ENCODE data around the gene ATP1A3. TPM values are rescaled to one million over a fixed set of nuclear protein-coding genes. Genes with fewer than 3 reads are reported as not detected.

Gene ATP1A3
- total RNA-seq, 1 donor from 2014 or later: not detected

GRCh38 chr19:41981724-41982123 lies 12.3 kb downstream of the ATP1A3 start:
- FAIRE-seq (peak; percentile 32), DNase-seq (ENCODE audit: low read depth) (no peak)
- peaks cover 3% of the 10 kb centered on the region for H3K27me3 ChIP-seq (ENCODE audit: control insufficient read depth, insufficient read depth, low read length)
- H3K36me3 ChIP-seq (ENCODE audit: control insufficient read depth, insufficient read depth, low read length): no peaks in the 10 kb centered on the region
- TF ChIP-seq CTCF (IDR thresholded peaks at IDR 0.05; ENCODE audit: insufficient read depth, low read length, severe bottlenecking): no peak
- no peak overlapping the region for H3K4me3 ChIP-seq (ENCODE audit: low read depth, low read length)

- no peak for FAIRE-seq
- no peak overlapping the region for H3K4me3 ChIP-seq (ENCODE audit: low read depth, low read length)
- TF ChIP-seq CTCF (IDR thresholded peaks at IDR 0.05; ENCODE audit: insufficient read depth, low read length, severe bottlenecking): no peak
- H3K27me3 ChIP-seq (ENCODE audit: control insufficient read depth, insufficient read depth, low read length): peaks cover 3% of the 10 kb centered on the region
- H3K36me3 ChIP-seq (ENCODE audit: control insufficient read depth, insufficient read depth, low read length): no peaks in the 10 kb centered on the region
- DNase-seq (ENCODE audit: low read depth): no peak
These were observed 15.6 kb downstream of the ATP1A3 start for GRCh38 chr19:41978470-41978869.

- DNase-seq (ENCODE audit: low read depth) (no peak), FAIRE-seq (no peak)
- Histone ChIP-seq H3K4me3 (ENCODE audit: low read depth, low read length) (no peak overlapping the region), H3K27me3 (ENCODE audit: control insufficient read depth, insufficient read depth, low read length) (peaks cover 3% of the 10 kb centered on the region), H3K36me3 (ENCODE audit: control insufficient read depth, insufficient read depth, low read length) (no peaks in the 10 kb centered on the region)
- no peak for TF ChIP-seq CTCF (IDR thresholded peaks at IDR 0.05; ENCODE audit: insufficient read depth, low read length, severe bottlenecking)
These were observed 16.1 kb downstream of the ATP1A3 start for GRCh38 chr19:41977916-41978315.

GRCh38 chr19:41974652-41975051 lies 19.4 kb downstream of the ATP1A3 start:
- no peak overlapping the region for H3K4me3 ChIP-seq (ENCODE audit: low read depth, low read length)
- H3K27me3 ChIP-seq (ENCODE audit: control insufficient read depth, insufficient read depth, low read length): no peaks in the 10 kb centered on the region
- no peak for TF ChIP-seq CTCF (IDR thresholded peaks at IDR 0.05; ENCODE audit: insufficient read depth, low read length, severe bottlenecking)
- H3K36me3 ChIP-seq (ENCODE audit: control insufficient read depth, insufficient read depth, low read length): no peaks in the 10 kb centered on the region
- DNase-seq (ENCODE audit: low read depth) (peak; percentile 12), FAIRE-seq (no peak)

- DNase-seq (ENCODE audit: low read depth) (no peak), FAIRE-seq (peak; percentile 60)
- Histone ChIP-seq H3K4me3 (ENCODE audit: low read depth, low read length) (no peak overlapping the region), H3K36me3 (ENCODE audit: control insufficient read depth, insufficient read depth, low read length) (no peaks in the 10 kb centered on the region), H3K27me3 (ENCODE audit: control insufficient read depth, insufficient read depth, low read length) (no peaks in the 10 kb centered on the region)
- no peak for TF ChIP-seq CTCF (IDR thresholded peaks at IDR 0.05; ENCODE audit: insufficient read depth, low read length, severe bottlenecking)
These were observed 22.7 kb downstream of the ATP1A3 start for GRCh38 chr19:41971363-41971762.

GRCh38 chr19:41969772-41970458 lies 24.1 kb downstream of the ATP1A3 start:
- no peak for TF ChIP-seq CTCF (IDR thresholded peaks at IDR 0.05; ENCODE audit: insufficient read depth, low read length, severe bottlenecking)
- Histone ChIP-seq H3K36me3 (ENCODE audit: control insufficient read depth, insufficient read depth, low read length) (no peaks in the 10 kb centered on the region), H3K4me3 (ENCODE audit: low read depth, low read length) (no peak overlapping the region), H3K27me3 (ENCODE audit: control insufficient read depth, insufficient read depth, low read length) (peaks cover 3% of the 10 kb centered on the region)
- DNase-seq (ENCODE audit: low read depth) (no peak), FAIRE-seq (no peak)

All from bronchial epithelial cell (primary cell).